ENCODE measurements around the gene AUTS2. TPM values are rescaled to one million over a fixed set of nuclear protein-coding genes. Genes with fewer than 3 reads are reported as not detected.

Gene AUTS2
- total and polyA plus RNA-seq, 4 donors, result 4.9 to 24.4 (median 7.0) TPM

GRCh38 chr7:70719125-70719524 is 1120.8 kb downstream of the AUTS2 start:
- no peak for DNase-seq (ENCODE audit: low spot score)
- no peak for TF ChIP-seq JUND (IDR thresholded peaks at IDR 0.05)
- no peak for TF ChIP-seq CTCF (IDR thresholded peaks at IDR 0.05; ENCODE audit: low read depth, low read length, missing input control)
- no peak for TF ChIP-seq YY1 (IDR thresholded peaks at IDR 0.05)
- TF ChIP-seq FOXA2 (IDR thresholded peaks at IDR 0.05), result no peak
- TF ChIP-seq NR2F2 (IDR thresholded peaks at IDR 0.05), result no peak
- no peak for TF ChIP-seq ZBTB33 (IDR thresholded peaks at IDR 0.05)
- no peak for TF ChIP-seq HNF4G (IDR thresholded peaks at IDR 0.05)
- no peak for TF ChIP-seq MAX (IDR thresholded peaks at IDR 0.05)
- TF ChIP-seq SP1 (IDR thresholded peaks at IDR 0.05), result no peak
- TF ChIP-seq REST (IDR thresholded peaks at IDR 0.05), result no peak
- no peak for TF ChIP-seq TAF1 (conservative IDR thresholded peaks at IDR 0.05)
- no peak for TF ChIP-seq GABPA (IDR thresholded peaks at IDR 0.05 in 1 of 2, conservative IDR thresholded peaks at IDR 0.05 in 1 of 2)
- TF ChIP-seq RXRA (IDR thresholded peaks at IDR 0.05), result no peak
- no peak for TF ChIP-seq EGR1 (IDR thresholded peaks at IDR 0.05; ENCODE audit: low read depth in 2 of 2)
- TF ChIP-seq HNF4A (conservative IDR thresholded peaks at IDR 0.05), result no peak
- no peak overlapping the region for H3K4me3 ChIP-seq (ENCODE audit: low read depth in 1 of 3, low read length in 3 of 3)
- peaks cover 5 to 62% (median 35%) of the 10 kb centered on the region in 4 donors for H3K4me1 ChIP-seq (ENCODE audit: control insufficient read depth in 4 of 4, insufficient read depth in 4 of 4, low read length in 3 of 4)
- no peaks in the 10 kb centered on the region for H3K36me3 ChIP-seq (ENCODE audit: control insufficient read depth in 4 of 4, insufficient read depth in 3 of 4, low read depth in 1 of 4, low read length in 3 of 4)
- no peak overlapping the region for H3K27ac ChIP-seq (ENCODE audit: low read depth in 1 of 2, low read length in 2 of 2)
- H3K9ac ChIP-seq (ENCODE audit: low read depth in 1 of 2, low read length in 2 of 2), result no peak overlapping the region
- no peaks in the 10 kb centered on the region for H3K27me3 ChIP-seq (ENCODE audit: control insufficient read depth in 4 of 4, insufficient read depth in 4 of 4, low read length in 3 of 4)
- peaks cover 0 to 2% (median 0%) of the 10 kb centered on the region in 4 donors for H3K9me3 ChIP-seq (ENCODE audit: control insufficient read depth in 4 of 4, low read length in 3 of 4)
- WGBS, result 76% methylated on average over 7 of the region's 7 CpGs

DNA sequence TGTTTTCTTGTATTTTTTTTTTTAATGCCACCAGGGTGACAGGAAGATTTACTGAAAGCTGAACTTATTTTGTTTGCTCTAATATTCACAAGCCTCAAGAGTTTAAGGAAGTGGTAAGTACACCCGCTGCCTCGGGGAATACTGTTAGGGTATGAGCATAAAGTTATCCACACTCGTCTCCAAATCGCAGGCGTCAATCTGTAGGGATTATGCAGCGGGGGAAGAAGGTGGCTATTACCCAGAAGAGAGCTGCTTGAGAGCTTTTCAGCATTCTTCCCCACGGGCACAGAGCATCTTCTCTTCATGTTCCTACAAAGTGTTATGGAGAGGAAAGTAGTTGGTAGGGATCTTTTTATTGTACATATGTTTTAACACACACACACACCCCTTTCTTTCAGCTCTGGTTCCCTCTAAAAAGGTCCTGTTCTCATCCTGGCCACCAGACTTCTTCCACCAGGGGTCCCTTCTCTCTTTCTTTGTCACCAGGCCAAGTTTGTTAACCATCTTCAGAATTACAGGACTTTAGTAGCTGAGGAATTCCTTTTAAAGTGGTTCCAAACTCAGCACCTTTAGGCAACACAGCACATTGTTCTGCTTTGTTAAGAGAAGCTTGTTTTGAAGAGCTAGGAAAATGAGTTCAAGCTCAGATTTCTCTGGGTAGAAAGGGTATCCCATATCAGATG is 1122.1 kb downstream of the AUTS2 start:
- H3K9ac ChIP-seq (ENCODE audit: low read depth in 1 of 2, low read length in 2 of 2), result no peak overlapping the region
- H3K4me3 ChIP-seq (ENCODE audit: low read depth in 1 of 3, low read length in 3 of 3), result no peak overlapping the region
- DNase-seq (ENCODE audit: low spot score), result no peak
- H3K4me1 ChIP-seq (ENCODE audit: control insufficient read depth in 4 of 4, insufficient read depth in 4 of 4, low read length in 3 of 4), result peaks cover 8 to 70% (median 38%) of the 10 kb centered on the region in 4 donors
- no peaks in the 10 kb centered on the region for H3K27me3 ChIP-seq (ENCODE audit: control insufficient read depth in 4 of 4, insufficient read depth in 4 of 4, low read length in 3 of 4)
- 77% methylated on average over 7 of the region's 7 CpGs for WGBS
- no peaks in the 10 kb centered on the region for H3K36me3 ChIP-seq (ENCODE audit: control insufficient read depth in 4 of 4, insufficient read depth in 3 of 4, low read depth in 1 of 4, low read length in 3 of 4)
- no peaks in the 10 kb centered on the region for H3K9me3 ChIP-seq (ENCODE audit: control insufficient read depth in 4 of 4, low read length in 3 of 4)
- no peak overlapping the region for H3K27ac ChIP-seq (ENCODE audit: low read depth in 1 of 2, low read length in 2 of 2)
- TF ChIP-seq REST (IDR thresholded peaks at IDR 0.05), result no peak
- TF ChIP-seq JUND (IDR thresholded peaks at IDR 0.05), result no peak
- no peak for TF ChIP-seq GABPA (IDR thresholded peaks at IDR 0.05 in 1 of 2, conservative IDR thresholded peaks at IDR 0.05 in 1 of 2)
- no peak for TF ChIP-seq ZBTB33 (IDR thresholded peaks at IDR 0.05)
- TF ChIP-seq NR2F2 (IDR thresholded peaks at IDR 0.05), result no peak
- TF ChIP-seq FOXA2 (IDR thresholded peaks at IDR 0.05), result no peak
